ENCODE data around the gene EDRF1. TPM values are rescaled to one million over a fixed set of nuclear protein-coding genes. Genes with fewer than 3 reads are reported as not detected.

EDRF1 gene
- total and polyA plus RNA-seq, 2 experiments from 2014 or later = 25.0 to 48.8 TPM

DNA sequence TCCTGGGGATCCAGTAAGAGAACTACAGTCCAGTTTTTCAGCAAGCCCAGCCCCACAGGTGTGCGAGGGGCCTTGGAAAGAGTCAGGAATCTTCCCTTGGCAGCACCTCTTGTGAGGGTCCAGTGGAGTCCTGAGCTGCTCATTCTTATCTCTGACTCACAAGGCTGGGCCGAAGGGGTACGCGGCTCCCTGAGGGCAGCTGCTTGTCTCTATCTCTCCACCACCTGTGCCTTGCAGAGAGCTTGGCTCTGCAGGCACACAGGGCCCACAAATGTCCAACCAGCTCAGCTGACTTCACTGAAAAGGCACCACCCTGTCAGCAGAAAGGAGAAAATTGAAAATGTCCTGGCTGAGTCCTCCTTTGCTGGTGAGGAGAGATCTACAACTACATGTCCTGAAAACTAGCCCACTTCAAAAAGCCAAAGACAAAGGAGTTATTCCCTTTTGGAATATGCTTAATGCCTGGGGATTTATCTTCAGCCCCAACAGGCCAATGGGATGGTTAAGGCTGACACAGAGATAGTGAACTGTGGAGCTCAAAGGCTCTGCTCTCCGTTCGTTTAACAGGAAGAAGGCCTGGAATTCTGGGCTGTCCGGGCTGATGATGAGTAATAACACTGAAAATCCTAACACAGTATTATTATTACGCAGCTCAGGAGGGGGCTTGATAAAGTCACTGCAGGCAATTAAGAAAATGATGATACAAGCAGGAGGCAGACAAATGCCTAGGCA, 80.1 kb downstream of the EDRF1 start:
- H3K36me3 Mint-ChIP-seq (ENCODE audit: low read depth) = peaks cover 32% of the 10 kb centered on the region
- ATAC-seq (no peak), DNase-seq (ENCODE audit: low spot score) (no peak)
- Histone ChIP-seq H3K4me1 (ENCODE audit: insufficient read depth) (no peaks in the 10 kb centered on the region), H3K27me3 (ENCODE audit: insufficient read depth) (no peaks in the 10 kb centered on the region), H3K36me3 (ENCODE audit: insufficient read depth) (no peaks in the 10 kb centered on the region), H3K4me3 (no peak overlapping the region), H4K20me1 (replicated peaks; ENCODE audit: insufficient read depth) (no peaks in the 10 kb centered on the region; the same call in 1 of the 2 replicates), H3F3A (replicated peaks; ENCODE audit: low read depth) (no peaks in the 10 kb centered on the region), H3K79me2 (replicated peaks; ENCODE audit: insufficient read depth) (no peaks in the 10 kb centered on the region), H3K4me2 (no peak overlapping the region), H3K27ac (ENCODE audit: low read depth) (no peak overlapping the region), H3K9me2 (ENCODE audit: insufficient read depth) (peaks cover 8% of the 10 kb centered on the region; the same call in 1 of the 2 replicates), H2AFZ (no peak overlapping the region)
- peaks cover 8% of the 10 kb centered on the region for H3K4me1 Mint-ChIP-seq
- H3K27ac Mint-ChIP-seq = no peak overlapping the region
- no peaks in the 10 kb centered on the region for H3K9me3 Mint-ChIP-seq
- peaks cover 1% of the 10 kb centered on the region for H3K27me3 Mint-ChIP-seq (ENCODE audit: insufficient read depth, low read depth, poor library complexity)
- H3K4me3 Mint-ChIP-seq = no peak overlapping the region
- TF ChIP-seq CREB1 (CRISPR knock-in tag; IDR thresholded peaks at IDR 0.05; ENCODE audit: low read depth) (no peak), ZNF331 (CRISPR knock-in tag; IDR thresholded peaks at IDR 0.05; ENCODE audit: low read depth) (no peak), EZH2 (IDR thresholded peaks at IDR 0.05; ENCODE audit: low read depth, unreplicated experiment) (no peak), NANOG (IDR thresholded peaks at IDR 0.05; ENCODE audit: borderline replicate concordance) (no peak), EZH2phosphoT487 (IDR thresholded peaks at IDR 0.05; ENCODE audit: unreplicated experiment) (no peak)
- TF ChIP-seq, protein P1, sequence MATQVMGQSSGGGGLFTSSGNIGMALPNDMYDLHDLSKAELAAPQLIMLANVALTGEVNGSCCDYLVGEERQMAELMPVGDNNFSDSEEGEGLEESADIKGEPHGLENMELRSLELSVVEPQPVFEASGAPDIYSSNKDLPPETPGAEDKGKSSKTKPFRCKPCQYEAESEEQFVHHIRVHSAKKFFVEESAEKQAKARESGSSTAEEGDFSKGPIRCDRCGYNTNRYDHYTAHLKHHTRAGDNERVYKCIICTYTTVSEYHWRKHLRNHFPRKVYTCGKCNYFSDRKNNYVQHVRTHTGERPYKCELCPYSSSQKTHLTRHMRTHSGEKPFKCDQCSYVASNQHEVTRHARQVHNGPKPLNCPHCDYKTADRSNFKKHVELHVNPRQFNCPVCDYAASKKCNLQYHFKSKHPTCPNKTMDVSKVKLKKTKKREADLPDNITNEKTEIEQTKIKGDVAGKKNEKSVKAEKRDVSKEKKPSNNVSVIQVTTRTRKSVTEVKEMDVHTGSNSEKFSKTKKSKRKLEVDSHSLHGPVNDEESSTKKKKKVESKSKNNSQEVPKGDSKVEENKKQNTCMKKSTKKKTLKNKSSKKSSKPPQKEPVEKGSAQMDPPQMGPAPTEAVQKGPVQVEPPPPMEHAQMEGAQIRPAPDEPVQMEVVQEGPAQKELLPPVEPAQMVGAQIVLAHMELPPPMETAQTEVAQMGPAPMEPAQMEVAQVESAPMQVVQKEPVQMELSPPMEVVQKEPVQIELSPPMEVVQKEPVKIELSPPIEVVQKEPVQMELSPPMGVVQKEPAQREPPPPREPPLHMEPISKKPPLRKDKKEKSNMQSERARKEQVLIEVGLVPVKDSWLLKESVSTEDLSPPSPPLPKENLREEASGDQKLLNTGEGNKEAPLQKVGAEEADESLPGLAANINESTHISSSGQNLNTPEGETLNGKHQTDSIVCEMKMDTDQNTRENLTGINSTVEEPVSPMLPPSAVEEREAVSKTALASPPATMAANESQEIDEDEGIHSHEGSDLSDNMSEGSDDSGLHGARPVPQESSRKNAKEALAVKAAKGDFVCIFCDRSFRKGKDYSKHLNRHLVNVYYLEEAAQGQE (IDR thresholded peaks at IDR 0.05; ENCODE audit: unreplicated experiment) = no peak

DNA sequence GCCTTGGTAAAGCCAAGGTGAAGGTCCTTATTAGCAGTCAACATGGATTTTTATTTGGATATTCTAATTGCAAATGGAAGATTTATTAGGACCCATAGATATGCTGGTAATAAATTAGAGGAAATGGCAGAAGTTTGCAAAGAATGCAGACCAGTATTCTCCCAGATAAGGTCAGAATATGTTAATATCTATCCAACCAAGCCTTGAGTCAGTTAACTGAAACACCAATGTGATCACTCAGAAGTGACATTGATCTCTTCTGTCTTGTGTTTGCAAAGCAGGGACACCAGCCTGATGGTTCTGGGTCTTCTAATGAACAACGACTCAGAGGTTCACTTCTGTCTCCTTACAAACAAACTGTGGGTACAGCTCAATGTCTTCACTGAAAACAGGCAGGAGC, 82.1 kb downstream of the EDRF1 start:
- H3K27ac Mint-ChIP-seq = no peak overlapping the region
- peaks cover 8% of the 10 kb centered on the region for H3K4me1 Mint-ChIP-seq
- Histone ChIP-seq H3K36me3 (ENCODE audit: insufficient read depth) (no peaks in the 10 kb centered on the region), H3F3A (replicated peaks; ENCODE audit: low read depth) (no peaks in the 10 kb centered on the region), H4K20me1 (replicated peaks; ENCODE audit: insufficient read depth) (no peaks in the 10 kb centered on the region; the same call in 1 of the 2 replicates), H3K79me2 (replicated peaks; ENCODE audit: insufficient read depth) (no peaks in the 10 kb centered on the region), H3K9me2 (ENCODE audit: insufficient read depth) (peaks cover 8% of the 10 kb centered on the region; the same call in 1 of the 2 replicates), H3K4me1 (ENCODE audit: insufficient read depth) (no peaks in the 10 kb centered on the region), H2AFZ (no peak overlapping the region), H3K4me3 (no peak overlapping the region), H3K4me2 (no peak overlapping the region), H3K27ac (ENCODE audit: low read depth) (no peak overlapping the region), H3K27me3 (ENCODE audit: insufficient read depth) (no peaks in the 10 kb centered on the region)
- H3K9me3 Mint-ChIP-seq = no peaks in the 10 kb centered on the region
- no peak overlapping the region for H3K4me3 Mint-ChIP-seq
- H3K27me3 Mint-ChIP-seq (ENCODE audit: insufficient read depth, low read depth, poor library complexity) = peaks cover 5% of the 10 kb centered on the region
- ATAC-seq (no peak), DNase-seq (ENCODE audit: low spot score) (no peak)
- peaks cover 44% of the 10 kb centered on the region for H3K36me3 Mint-ChIP-seq (ENCODE audit: low read depth)
- TF ChIP-seq ZNF114 (CRISPR knock-in tag; IDR thresholded peaks at IDR 0.05) (no peak), EZH2 (IDR thresholded peaks at IDR 0.05; ENCODE audit: low read depth, unreplicated experiment) (no peak), ZNF331 (CRISPR knock-in tag; IDR thresholded peaks at IDR 0.05; ENCODE audit: low read depth) (no peak), STAT1 (IDR thresholded peaks at IDR 0.05; ENCODE audit: unreplicated experiment) (no peak), CREB1 (CRISPR knock-in tag; IDR thresholded peaks at IDR 0.05; ENCODE audit: low read depth) (no peak), NANOG (IDR thresholded peaks at IDR 0.05; ENCODE audit: borderline replicate concordance) (no peak)
- TF ChIP-seq, protein P1 (IDR thresholded peaks at IDR 0.05; ENCODE audit: unreplicated experiment) = no peak
- TF ChIP-seq, protein P2, sequence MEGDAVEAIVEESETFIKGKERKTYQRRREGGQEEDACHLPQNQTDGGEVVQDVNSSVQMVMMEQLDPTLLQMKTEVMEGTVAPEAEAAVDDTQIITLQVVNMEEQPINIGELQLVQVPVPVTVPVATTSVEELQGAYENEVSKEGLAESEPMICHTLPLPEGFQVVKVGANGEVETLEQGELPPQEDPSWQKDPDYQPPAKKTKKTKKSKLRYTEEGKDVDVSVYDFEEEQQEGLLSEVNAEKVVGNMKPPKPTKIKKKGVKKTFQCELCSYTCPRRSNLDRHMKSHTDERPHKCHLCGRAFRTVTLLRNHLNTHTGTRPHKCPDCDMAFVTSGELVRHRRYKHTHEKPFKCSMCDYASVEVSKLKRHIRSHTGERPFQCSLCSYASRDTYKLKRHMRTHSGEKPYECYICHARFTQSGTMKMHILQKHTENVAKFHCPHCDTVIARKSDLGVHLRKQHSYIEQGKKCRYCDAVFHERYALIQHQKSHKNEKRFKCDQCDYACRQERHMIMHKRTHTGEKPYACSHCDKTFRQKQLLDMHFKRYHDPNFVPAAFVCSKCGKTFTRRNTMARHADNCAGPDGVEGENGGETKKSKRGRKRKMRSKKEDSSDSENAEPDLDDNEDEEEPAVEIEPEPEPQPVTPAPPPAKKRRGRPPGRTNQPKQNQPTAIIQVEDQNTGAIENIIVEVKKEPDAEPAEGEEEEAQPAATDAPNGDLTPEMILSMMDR (conservative IDR thresholded peaks at IDR 0.05; ENCODE audit: low read depth in 2 of 2) = no peak

All from GM23338 (cell line).